Measurements from ENCODE around the gene CDK12. TPM values are rescaled to one million over a fixed set of nuclear protein-coding genes. Genes with fewer than 3 reads are reported as not detected.

CDK12 gene
- total and polyA plus RNA-seq, 9 of the 15 experiments (the other 6 are each of a cell fraction or from before 2014, with no cell fraction given), result 3.4 to 65.6 (median 36.8) TPM

DNA sequence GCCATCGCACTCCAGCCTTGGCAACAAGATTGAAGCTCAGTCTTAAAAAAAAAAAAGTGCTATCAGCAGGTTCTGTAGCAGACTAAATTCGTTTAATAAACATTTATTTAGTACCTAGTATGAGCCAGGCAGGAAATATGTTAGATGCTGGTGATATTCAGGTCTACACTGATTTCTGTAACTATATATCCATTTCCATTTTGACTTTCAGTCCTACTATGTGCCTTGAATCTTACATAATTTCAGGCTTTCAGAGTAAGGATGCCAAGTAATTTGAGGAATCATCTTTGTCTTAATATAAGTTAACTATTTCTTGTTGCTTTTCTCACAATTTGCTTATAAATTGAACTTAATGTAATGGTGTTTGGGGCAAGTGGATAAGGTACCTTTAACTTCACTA is 46.2 kb downstream of the CDK12 start:
- Histone ChIP-seq H3K9ac (ENCODE audit: insufficient read depth in 1 of 2, low read depth in 2 of 2, low read length in 2 of 2) (no peak overlapping the region), H3K4me3 (no peak overlapping the region), H3K4me1 (replicated peaks in 1 of 2; ENCODE audit: control insufficient read depth in 2 of 2, insufficient read depth in 2 of 2, low read length in 2 of 2) (no peaks in the 10 kb centered on the region), H3K9me3 (replicated peaks; ENCODE audit: control insufficient read depth, insufficient read depth, low read depth, low read length) (no peaks in the 10 kb centered on the region), H3K27ac (ENCODE audit: extremely low read depth, low read depth, low read length) (no peak overlapping the region), H2AFZ (ENCODE audit: low read depth, low read length) (no peak overlapping the region), H3K79me2 (ENCODE audit: control insufficient read depth, insufficient read depth, low read length) (no peaks in the 10 kb centered on the region), H3K36me3 (ENCODE audit: control insufficient read depth, insufficient read depth, low read length) (peaks cover 88% of the 10 kb centered on the region), H3K9me1 (ENCODE audit: control insufficient read depth, insufficient read depth, low read length) (no peaks in the 10 kb centered on the region), H4K20me1 (replicated peaks; ENCODE audit: control insufficient read depth, insufficient read depth, low read length) (no peaks in the 10 kb centered on the region), H3K27me3 (ENCODE audit: control insufficient read depth in 2 of 2, insufficient read depth in 2 of 2, low read length in 2 of 2) (no peaks in the 10 kb centered on the region), H3K4me2 (ENCODE audit: insufficient read depth, low read length) (no peak overlapping the region)
- POLR2A ChIA-PET, result no interaction called here
- DNase-seq (ENCODE audit: extremely low read depth in 1 of 4, low spot score in 3 of 4) (no peak), FAIRE-seq (no peak), ATAC-seq (no peak)
- WGBS (ENCODE audit: insufficient coverage, low coverage, missing lambda C conversion rate), result 81% methylated on average over 2 of the region's 2 CpGs
- no TSS peak for BruUV-seq (replicated peaks)
- CTCF ChIA-PET (ENCODE audit: low intra/inter-chr PET ratio), result no interaction called here
- in situ Hi-C loops (cut with MboI) (no loop called here), intact Hi-C loops (cut with micrococcal nuclease) (no loop called here)
- peak; percentile 79 for TF ChIP-seq ZKSCAN1 (IDR thresholded peaks at IDR 0.05; ENCODE audit: low read depth, low read length)
- TF ChIP-seq, protein P1, sequence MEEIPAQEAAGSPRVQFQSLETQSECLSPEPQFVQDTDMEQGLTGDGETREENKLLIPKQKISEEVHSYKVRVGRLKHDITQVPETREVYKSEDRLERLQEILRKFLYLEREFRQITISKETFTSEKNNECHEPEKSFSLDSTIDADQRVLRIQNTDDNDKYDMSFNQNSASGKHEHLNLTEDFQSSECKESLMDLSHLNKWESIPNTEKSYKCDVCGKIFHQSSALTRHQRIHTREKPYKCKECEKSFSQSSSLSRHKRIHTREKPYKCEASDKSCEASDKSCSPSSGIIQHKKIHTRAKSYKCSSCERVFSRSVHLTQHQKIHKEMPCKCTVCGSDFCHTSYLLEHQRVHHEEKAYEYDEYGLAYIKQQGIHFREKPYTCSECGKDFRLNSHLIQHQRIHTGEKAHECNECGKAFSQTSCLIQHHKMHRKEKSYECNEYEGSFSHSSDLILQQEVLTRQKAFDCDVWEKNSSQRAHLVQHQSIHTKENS (CRISPR knock-in tag; IDR thresholded peaks at IDR 0.05), result no peak

DNA sequence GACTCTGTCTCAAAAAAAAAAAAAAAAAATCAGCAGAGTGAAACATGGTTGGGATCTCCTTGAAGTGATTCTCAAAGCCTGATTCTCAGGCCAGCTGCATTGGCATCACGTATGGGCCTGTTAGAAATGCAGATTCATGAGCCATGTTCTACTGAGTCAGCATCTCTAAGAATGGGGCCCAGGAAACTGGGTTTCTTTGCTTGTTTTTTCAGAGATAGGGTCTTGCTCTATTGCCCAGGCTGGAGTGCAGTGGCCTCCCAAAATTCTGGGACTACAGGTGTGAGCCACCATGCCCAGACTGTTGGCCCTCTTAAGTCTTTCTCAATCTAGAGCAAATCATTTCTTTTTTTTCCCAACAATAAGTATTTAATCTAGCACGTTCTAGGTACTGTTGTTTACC is 47.7 kb downstream of the CDK12 start:
- Histone ChIP-seq H2AFZ (ENCODE audit: low read depth, low read length) (no peak overlapping the region), H3K4me2 (ENCODE audit: insufficient read depth, low read length) (no peak overlapping the region), H3K9me3 (replicated peaks; ENCODE audit: control insufficient read depth, insufficient read depth, low read depth, low read length) (no peaks in the 10 kb centered on the region), H3K9ac (ENCODE audit: insufficient read depth in 1 of 2, low read depth in 2 of 2, low read length in 2 of 2) (no peak overlapping the region), H3K36me3 (ENCODE audit: control insufficient read depth, insufficient read depth, low read length) (peaks cover 88% of the 10 kb centered on the region), H4K20me1 (replicated peaks; ENCODE audit: control insufficient read depth, insufficient read depth, low read length) (no peaks in the 10 kb centered on the region), H3K27ac (ENCODE audit: extremely low read depth, low read depth, low read length) (no peak overlapping the region), H3K4me3 (no peak overlapping the region), H3K27me3 (ENCODE audit: control insufficient read depth in 2 of 2, insufficient read depth in 2 of 2, low read length in 2 of 2) (no peaks in the 10 kb centered on the region), H3K79me2 (ENCODE audit: control insufficient read depth, insufficient read depth, low read length) (no peaks in the 10 kb centered on the region), H3K9me1 (ENCODE audit: control insufficient read depth, insufficient read depth, low read length) (no peaks in the 10 kb centered on the region), H3K4me1 (replicated peaks in 1 of 2; ENCODE audit: control insufficient read depth in 2 of 2, insufficient read depth in 2 of 2, low read length in 2 of 2) (no peaks in the 10 kb centered on the region)
- ChIA-PET CTCF (ENCODE audit: low intra/inter-chr PET ratio) (no interaction called here), POLR2A (interaction anchor here (0.6 kb wide), 1 partner anchor 27 kb away, joined by 3 read pairs; no protein-coding TSS in a partner anchor)
- WGBS (ENCODE audit: insufficient coverage, low coverage, missing lambda C conversion rate), result 95% methylated on average over 2 of the region's 2 CpGs
- FAIRE-seq, result no peak
- peak; percentile 56 for TF ChIP-seq ZNF316 (IDR thresholded peaks at IDR 0.05)
- TF ChIP-seq ZKSCAN3 (CRISPR knock-in tag; IDR thresholded peaks at IDR 0.05), result no peak
- TF ChIP-seq MAFK (IDR thresholded peaks at IDR 0.05; ENCODE audit: low read length), result 0 out of 2 replicates have a peak, but pooled peaks have one; percentile 19
- TF ChIP-seq RBM25 (IDR thresholded peaks at IDR 0.05; ENCODE audit: low read depth, low read length, severe bottlenecking), result peak; percentile 7
- TF ChIP-seq C11orf30 (IDR thresholded peaks at IDR 0.05; ENCODE audit: low read depth), result peak; percentile 46; the same call in 1 of the 2 replicates
- in situ Hi-C loops (cut with MboI) (no loop called here), intact Hi-C loops (cut with micrococcal nuclease) (no loop called here)
- BruUV-seq (replicated peaks), result no TSS peak
- ATAC-seq, result no peak
- no peak for DNase-seq (ENCODE audit: extremely low read depth in 1 of 4, low spot score in 3 of 4)

Measured in K562 (cell line).